H1 (cell line): ENCODE results near the gene CREB3L4. TPM values are rescaled to one million over a fixed set of nuclear protein-coding genes. Genes with fewer than 3 reads are reported as not detected.

Experiments
- ASH2L ChIP-seq: fragments of 200-600, 300-600 bp; sonication (generic); IDR thresholded peaks from one replicate; pipeline ENCODE4 v1.7.1; 2017; ENCODE audit warnings: low read length
- ATF3 ChIP-seq: IDR thresholded peaks from 2 replicates; pipeline ENCODE4 v1.6.1; 2011; ENCODE audit warnings: low read depth, mild to moderate bottlenecking, low read length; ENCODE audit not compliant: insufficient read depth
- CBX5 ChIP-seq: fragments of 300-800, 300-1000 bp; sonication (generic); IDR thresholded peaks from 2 replicates; pipeline ENCODE4 v1.7.1; 2016; ENCODE audit warnings: antibody characterized with exemption, low read length, low read depth
- CTBP2 ChIP-seq: IDR thresholded peaks from 2 replicates; pipeline ENCODE4 v1.7.0; 2011; ENCODE audit warnings: borderline replicate concordance, mild to moderate bottlenecking, moderate library complexity, mixed read lengths, low read length; ENCODE audit not compliant: insufficient read depth, insufficient read length
- RFX5 ChIP-seq: IDR thresholded peaks from 2 replicates; pipeline ENCODE4 v1.6.1; 2011; ENCODE audit warnings: low read depth, low read length, improper control_type of control experiment, borderline replicate concordance
- SAP30 ChIP-seq: fragments of 300-600 bp; sonication (generic); IDR thresholded peaks from 2 replicates; pipeline ENCODE4 v1.7.1; 2012; ENCODE audit warnings: low read length, moderate library complexity, mild to moderate bottlenecking, inconsistent platforms; ENCODE audit not compliant: insufficient read depth, insufficient replicate concordance
- SIN3A ChIP-seq, 2 experiments: IDR thresholded peaks in 1 of 2; conservative IDR thresholded peaks in 1 of 2; 2 replicates each; pipeline ENCODE4 v1.6.1; 2011 to 2012; ENCODE audit warnings: low read length in 2 of 2, improper control_type of control experiment in 1 of 2, low read depth in 1 of 2, mild to moderate bottlenecking in 1 of 2
- TAF1 ChIP-seq: IDR thresholded peaks from 2 replicates; pipeline ENCODE4 v1.6.1; 2011; ENCODE audit warnings: mild to moderate bottlenecking, low read depth, low read length
- polyA plus RNA-seq, 7 experiments: library from polyadenylated mRNA; depleted of rRNA in 3 of 7; stranded (reverse) in 5 of 7; unstranded in 2 of 7; fragments of >200 nt in 5 of 7; fragments of 200-250 nt in 2 of 7; gene quantifications; 1 replicate in 5 of 7; 2 replicates in 1 of 7; 4 replicates in 1 of 7; pipeline versions ENCODE4 v1.2.1 to v1.2.3, GENCODE V29; 2011 to 2013; ENCODE audit warnings: missing spikeins in 2 of 7, mixed read lengths in 2 of 7
- total RNA-seq: library from RNA; stranded (reverse); fragmentation: NEBNext Ultra II Directional; extraction: Animal tissue kit (Norgen Biotek cat#: 25700); gene quantifications from 2 replicates; pipeline ENCODE4 v1.2.1, GENCODE V29; 2021
- TF ChIP-seq, protein P1 (sequence below): IDR thresholded peaks from 2 replicates; pipeline ENCODE4 v1.6.1; 2011; ENCODE audit warnings: low read length, improper control_type of control experiment

The CREB3L4 gene
- total and polyA plus RNA-seq, 2 of the 8 experiments (the other 6 are each of a cell fraction or from before 2014, with no cell fraction given) = 34.4 to 54.0 TPM

DNA sequence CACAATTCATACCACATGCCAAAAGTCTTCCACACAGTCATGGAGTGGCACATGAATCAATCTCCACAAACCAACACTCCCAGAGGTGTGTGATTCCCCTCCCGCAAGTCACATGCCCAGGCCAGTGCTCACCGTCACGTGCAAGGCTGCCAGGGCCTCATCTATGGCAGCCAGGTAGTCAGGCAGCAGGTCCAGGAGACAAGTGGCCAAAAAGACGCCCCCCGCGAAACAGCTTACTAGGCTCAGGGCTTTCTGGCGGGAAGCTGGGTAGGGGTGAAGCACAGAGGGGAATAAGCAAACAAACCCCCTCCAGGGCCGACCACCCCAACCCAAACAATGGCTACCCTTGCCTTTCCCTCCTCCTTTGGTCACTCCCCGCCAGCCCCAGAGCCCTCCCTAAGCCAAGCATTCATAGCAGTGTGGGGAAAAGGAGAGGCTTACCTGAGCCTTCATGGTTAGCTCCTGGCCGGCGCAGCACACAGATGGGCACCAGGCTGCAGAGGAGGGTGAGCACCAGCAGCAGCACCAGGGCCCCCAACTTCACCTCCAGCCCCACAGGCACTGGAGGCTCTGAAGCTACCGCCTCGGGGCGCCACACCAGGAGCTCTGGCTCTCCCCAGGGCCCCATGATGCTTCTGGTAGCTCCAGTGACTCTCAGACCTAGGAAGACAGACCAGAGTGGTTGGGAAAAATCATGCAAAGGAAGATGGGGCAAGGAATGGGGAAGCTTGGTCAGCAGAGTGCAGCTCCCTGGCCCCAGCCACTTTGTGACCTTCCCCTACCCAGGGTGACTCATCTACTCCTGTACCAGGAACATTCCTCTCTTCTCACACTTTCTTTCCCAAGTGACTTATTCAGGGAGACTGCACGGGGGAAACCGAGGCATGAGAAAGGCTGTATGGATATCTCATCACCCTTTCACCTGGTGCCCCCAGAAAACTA, 5.3 kb upstream of the CREB3L4 start (continued):
- TF ChIP-seq SAP30 (peak; percentile 71), CBX5 (no peak), SIN3A (conservative IDR thresholded peaks at IDR 0.05 in 1 of 2, IDR thresholded peaks at IDR 0.05 in 1 of 2; ENCODE audit: low read depth in 1 of 2, low read length in 2 of 2) (peak in 1 of 2 experiments; percentile 48; a peak in 2 of 4 replicates), RFX5 (no peak), ASH2L (peak; percentile 2), TAF1 (no peak), ATF3 (peak; percentile 69), CTBP2 (no peak)
- TF ChIP-seq, protein P1, sequence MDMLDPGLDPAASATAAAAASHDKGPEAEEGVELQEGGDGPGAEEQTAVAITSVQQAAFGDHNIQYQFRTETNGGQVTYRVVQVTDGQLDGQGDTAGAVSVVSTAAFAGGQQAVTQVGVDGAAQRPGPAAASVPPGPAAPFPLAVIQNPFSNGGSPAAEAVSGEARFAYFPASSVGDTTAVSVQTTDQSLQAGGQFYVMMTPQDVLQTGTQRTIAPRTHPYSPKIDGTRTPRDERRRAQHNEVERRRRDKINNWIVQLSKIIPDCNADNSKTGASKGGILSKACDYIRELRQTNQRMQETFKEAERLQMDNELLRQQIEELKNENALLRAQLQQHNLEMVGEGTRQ = peak; percentile 81
